ENCODE measurements around the gene CCDC197. TPM values are rescaled to one million over a fixed set of nuclear protein-coding genes. Genes with fewer than 3 reads are reported as not detected.

The CCDC197 gene
- total RNA-seq, 1 donor from 2014 or later: not detected

GRCh38 chr14:93998871-93999403, 1.8 kb downstream of the CCDC197 start:
- no peak for DNase-seq (ENCODE audit: low spot score)

- DNase-seq (ENCODE audit: low spot score): no peak
These were observed 2.5 kb downstream of the CCDC197 start for GRCh38 chr14:93999573-93999972.

- DNase-seq (ENCODE audit: low spot score): no peak
These were observed 3.2 kb downstream of the CCDC197 start for GRCh38 chr14:94000267-94000666.

- DNase-seq (ENCODE audit: low spot score): no peak
These were observed 3.9 kb downstream of the CCDC197 start for GRCh38 chr14:94001016-94001415.

GRCh38 chr14:94001501-94002396, 4.6 kb downstream of the CCDC197 start:
- DNase-seq (ENCODE audit: low spot score): no peak

GRCh38 chr14:94003397-94003796, 6.3 kb downstream of the CCDC197 start:
- DNase-seq (ENCODE audit: low spot score): no peak

- DNase-seq (ENCODE audit: low spot score): no peak
These were observed 6.9 kb downstream of the CCDC197 start for GRCh38 chr14:94004015-94004414.

- no peak for DNase-seq (ENCODE audit: low spot score)
These were observed 8.4 kb downstream of the CCDC197 start for GRCh38 chr14:94005324-94006073.

GRCh38 chr14:94008234-94008633, 11.1 kb downstream of the CCDC197 start:
- no peak for DNase-seq (ENCODE audit: low spot score)

GRCh38 chr14:94009767-94010166, 12.7 kb downstream of the CCDC197 start:
- no peak for DNase-seq (ENCODE audit: low spot score)

- no peak for DNase-seq (ENCODE audit: low spot score)
These were observed 13.5 kb downstream of the CCDC197 start for GRCh38 chr14:94010625-94011024.

GRCh38 chr14:94011795-94012194, 14.7 kb downstream of the CCDC197 start:
- no peak for DNase-seq (ENCODE audit: low spot score)

GRCh38 chr14:94014382-94014781, 17.3 kb downstream of the CCDC197 start:
- no peak for DNase-seq (ENCODE audit: low spot score)

GRCh38 chr14:94015223-94015622, 18.1 kb downstream of the CCDC197 start:
- DNase-seq (ENCODE audit: low spot score): no peak

- no peak for DNase-seq (ENCODE audit: low spot score)
These were observed 19.4 kb downstream of the CCDC197 start for GRCh38 chr14:94016446-94016976.

- no peak for DNase-seq (ENCODE audit: low spot score)
These were observed 21.2 kb downstream of the CCDC197 start for GRCh38 chr14:94018308-94018707.

GRCh38 chr14:94019329-94019728, 22.2 kb downstream of the CCDC197 start:
- DNase-seq (ENCODE audit: low spot score): no peak

- DNase-seq (ENCODE audit: low spot score): no peak
These were observed 23.2 kb downstream of the CCDC197 start for GRCh38 chr14:94020267-94020666.

GRCh38 chr14:94021001-94021400, 23.9 kb downstream of the CCDC197 start:
- DNase-seq (ENCODE audit: low spot score): no peak

GRCh38 chr14:94021416-94022157, 24.5 kb downstream of the CCDC197 start:
- DNase-seq (ENCODE audit: low spot score): no peak

Measured in mesenteric fat pad (tissue), 1 donor.